T47D (cell line): ENCODE data around the gene CD300E.
A peak's percentile ranks its signal among the peaks of the same experiment; 100 is the strongest.
"Not testable (repeated sequence)": the region's sequence is repeated elsewhere in the genome, so short reads cannot be mapped to it uniquely, and the experiment has no call there.

Source experiments
- DNase-seq, 2 experiments: peaks; one replicate each; pipeline versions ENCODE4 v3.0.0 to v3.0.0-alpha.2; 2011 to 2012; ENCODE audit warnings: low read depth in 1 of 2, low spot score in 1 of 2
- JUND ChIP-seq: IDR thresholded peaks from 2 replicates; pipeline ENCODE4 v1.6.1; 2012; ENCODE audit warnings: low read depth
- in situ Hi-C: cut with HindIII; loops from 2 replicates; pipeline ENCODE4 v1.10.0; 2016; ENCODE audit warnings: low sequenced_read_pairs, low pct_unique_long_range_greater_than_20kb

Gene CD300E

GRCh38 chr17:74584292-74585060 lies 39.1 kb downstream of the CD300E start:
- in situ Hi-C loops: no loop called here
- no peak for TF ChIP-seq JUND
- DNase-seq: peak in 1 of 2 experiments; percentile 26

- TF ChIP-seq JUND: no peak
- no peak for DNase-seq
- in situ Hi-C loops: no loop called here
Observed at GRCh38 chr17:74582633-74583032, 40.9 kb downstream of the CD300E start.

- DNase-seq: no peak
- in situ Hi-C loops: no loop called here
Observed at GRCh38 chr17:74579900-74580299, 43.6 kb downstream of the CD300E start.

GRCh38 chr17:74578979-74579378 lies 44.6 kb downstream of the CD300E start:
- DNase-seq: no peak
- no peak for TF ChIP-seq JUND
- in situ Hi-C loops: no loop called here

More at GRCh38 chr17:74579900-74580299, 43.6 kb downstream of the CD300E start:
- TF ChIP-seq JUND: no peak

- DNase-seq: peak in 1 of 2 experiments; percentile 57
- in situ Hi-C loops: no loop called here
- TF ChIP-seq JUND: no peak
Observed at GRCh38 chr17:74574489-74575142, 48.9 kb downstream of the CD300E start.

- DNase-seq, in situ Hi-C loops: not testable (repeated sequence)
Observed at GRCh38 chr17:74573635-74574034, 49.9 kb downstream of the CD300E start.

GRCh38 chr17:74573169-74573568 lies 50.4 kb downstream of the CD300E start:
- in situ Hi-C loops: no loop called here
- peak in 1 of 2 experiments; percentile 22 for DNase-seq
- TF ChIP-seq JUND: no peak

- no peak for TF ChIP-seq JUND
- DNase-seq: no peak
- in situ Hi-C loops: no loop called here
Observed at GRCh38 chr17:74571621-74572270, 51.8 kb downstream of the CD300E start.

- DNase-seq: peak in 1 of 2 experiments; percentile 57
- TF ChIP-seq JUND: no peak
- in situ Hi-C loops: no loop called here
Observed at GRCh38 chr17:74569020-74570003, 54.2 kb downstream of the CD300E start.

GRCh38 chr17:74568106-74568873 lies 55.2 kb downstream of the CD300E start:
- DNase-seq: no peak
- no peak for TF ChIP-seq JUND
- in situ Hi-C loops: no loop called here

GRCh38 chr17:74567397-74567796 lies 56.1 kb downstream of the CD300E start, which contains the start of gene CD300H:
TSS of gene CD300H (minus strand) at chr17:74567509.
- no peak for TF ChIP-seq JUND

More at GRCh38 chr17:74567397-74567796, 56.1 kb downstream of the CD300E start, which contains the start of gene CD300H:
- in situ Hi-C loops: no loop called here
- no peak for DNase-seq
